ENCODE measurements around the gene CD81.

The CD81 gene

GRCh38 chr11:2377511-2378443, 667 bp downstream of the CD81 start:
- DNase-seq = peak; percentile 42

GRCh38 chr11:2378527-2379210, 1.6 kb downstream of the CD81 start:
- DNase-seq = no peak

- no peak for DNase-seq
These were observed 2.5 kb downstream of the CD81 start for GRCh38 chr11:2379466-2380174.

- DNase-seq = no peak
These were observed 3.3 kb downstream of the CD81 start for GRCh38 chr11:2380396-2380795.

DNA sequence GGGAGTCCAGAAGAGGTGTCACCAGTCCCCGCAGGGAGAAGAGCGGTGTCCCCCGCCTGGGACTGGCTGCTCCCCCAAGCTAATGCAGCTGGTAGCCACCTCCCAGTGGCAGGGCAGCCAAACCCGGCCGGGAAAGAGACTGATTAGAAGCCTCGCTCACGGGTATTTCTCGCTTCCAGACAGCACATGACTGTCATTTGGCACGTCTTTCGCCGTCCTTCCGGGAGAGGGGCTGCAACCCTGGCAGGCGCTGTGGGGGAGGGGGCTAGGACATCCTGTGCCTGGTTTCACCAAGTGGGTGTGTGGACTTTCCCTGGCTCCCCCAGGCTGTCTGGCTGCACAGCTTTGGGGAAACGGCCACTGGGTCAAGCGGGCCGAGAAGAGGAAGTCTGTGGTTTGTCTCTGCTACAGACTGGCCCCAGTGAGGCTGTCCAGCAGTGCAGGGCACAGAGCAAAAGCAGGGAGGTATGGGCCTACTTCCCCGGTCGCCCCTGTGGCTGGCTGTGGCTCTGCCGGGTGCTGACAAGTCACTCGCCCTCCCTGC, 3.8 kb downstream of the CD81 start:
- no peak for DNase-seq

GRCh38 chr11:2381494-2382128, 4.5 kb downstream of the CD81 start:
- no peak for DNase-seq

DNA sequence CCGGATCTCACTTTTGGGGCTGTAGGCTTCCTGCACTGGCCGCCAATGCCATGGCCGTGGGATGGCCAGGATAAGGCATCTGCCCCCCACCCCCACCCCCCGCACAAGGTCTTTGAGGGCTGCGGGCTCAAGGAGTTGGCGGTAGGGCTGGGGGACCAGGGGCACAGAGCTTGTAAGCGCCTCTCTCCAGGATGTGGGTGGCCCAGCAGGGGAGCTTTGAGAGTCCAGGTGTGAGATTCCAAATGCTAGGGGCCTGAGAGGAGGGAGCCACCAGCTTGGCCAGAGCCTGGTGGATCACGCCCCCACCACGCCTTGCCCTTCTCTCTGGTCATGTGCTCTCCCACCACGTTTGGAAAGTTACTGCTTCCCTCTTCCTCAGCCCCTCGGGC, 5.0 kb downstream of the CD81 start:
- DNase-seq = no peak

DNA sequence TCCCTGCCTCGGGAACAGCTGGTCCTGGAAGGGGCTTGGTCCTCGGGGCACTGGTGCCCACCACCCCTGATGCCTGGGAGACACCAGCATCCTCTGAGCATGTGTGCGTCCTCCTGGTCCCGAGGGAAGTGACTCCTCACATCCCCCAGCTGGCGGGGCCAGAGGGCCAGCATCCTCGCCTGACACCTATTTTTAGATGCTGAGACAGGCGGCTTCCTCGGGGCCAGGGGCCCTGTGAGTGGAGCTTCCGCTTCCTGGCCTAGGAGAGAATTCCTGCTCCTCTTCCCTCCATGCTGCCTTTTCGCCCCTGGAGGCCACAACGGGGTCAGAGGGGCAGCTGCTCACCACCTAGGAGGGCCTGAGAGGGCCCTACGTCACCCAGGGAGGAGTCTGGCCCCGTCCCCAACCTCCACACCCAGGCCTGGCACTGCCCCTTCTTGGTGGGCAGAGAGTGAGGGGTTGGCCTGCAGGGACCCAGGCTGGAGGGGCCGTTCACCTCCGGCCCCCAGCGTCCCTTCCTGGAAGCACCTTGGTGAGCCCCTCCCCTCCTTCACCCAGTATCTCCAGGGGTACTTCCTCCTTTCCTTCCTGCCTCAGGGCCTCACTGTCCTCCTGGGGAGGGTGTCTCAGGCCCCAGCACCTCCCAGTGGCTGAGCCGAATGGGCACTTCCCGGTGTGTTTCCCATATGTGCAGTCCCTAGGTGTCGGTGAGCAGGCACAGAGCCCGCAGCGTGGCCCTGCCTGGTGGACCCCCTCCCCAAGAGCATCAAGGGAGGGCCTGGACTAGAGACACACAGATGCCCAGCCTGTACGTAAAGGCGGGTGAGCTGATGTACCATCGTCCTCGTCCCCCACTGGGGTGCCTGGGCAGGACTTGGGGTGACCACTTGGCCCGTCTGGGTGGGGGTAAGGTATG, 6.1 kb downstream of the CD81 start:
- DNase-seq = no peak

GRCh38 chr11:2383852-2384804, 7.0 kb downstream of the CD81 start:
- no peak for DNase-seq

- no peak for DNase-seq
These were observed 8.3 kb downstream of the CD81 start for GRCh38 chr11:2385156-2386151.

DNA sequence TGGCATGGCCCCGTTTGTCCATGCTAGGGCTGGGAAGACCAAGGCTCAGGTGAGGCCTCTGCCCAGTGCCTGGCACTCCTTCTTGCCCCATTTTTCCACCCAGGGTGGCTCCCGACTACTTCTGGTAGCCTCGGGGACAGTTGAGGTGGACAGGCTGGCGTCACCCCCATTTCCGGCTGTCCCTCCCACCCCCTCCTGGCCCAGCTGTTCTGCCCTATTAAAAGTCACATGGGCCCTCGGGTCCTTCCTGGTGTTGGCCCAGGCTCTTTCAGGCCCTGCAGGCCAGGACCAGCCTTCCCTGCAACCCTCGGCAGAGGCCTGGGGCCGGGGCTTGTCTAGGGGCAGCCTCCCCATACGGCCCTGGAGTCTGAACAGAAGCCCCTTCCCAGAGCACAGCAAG, 9.5 kb downstream of the CD81 start:
- DNase-seq = no peak

GRCh38 chr11:2387266-2387987, 10.3 kb downstream of the CD81 start:
- DNase-seq = no peak

- no peak for DNase-seq
These were observed 11.6 kb downstream of the CD81 start for GRCh38 chr11:2388431-2389376.

DNA sequence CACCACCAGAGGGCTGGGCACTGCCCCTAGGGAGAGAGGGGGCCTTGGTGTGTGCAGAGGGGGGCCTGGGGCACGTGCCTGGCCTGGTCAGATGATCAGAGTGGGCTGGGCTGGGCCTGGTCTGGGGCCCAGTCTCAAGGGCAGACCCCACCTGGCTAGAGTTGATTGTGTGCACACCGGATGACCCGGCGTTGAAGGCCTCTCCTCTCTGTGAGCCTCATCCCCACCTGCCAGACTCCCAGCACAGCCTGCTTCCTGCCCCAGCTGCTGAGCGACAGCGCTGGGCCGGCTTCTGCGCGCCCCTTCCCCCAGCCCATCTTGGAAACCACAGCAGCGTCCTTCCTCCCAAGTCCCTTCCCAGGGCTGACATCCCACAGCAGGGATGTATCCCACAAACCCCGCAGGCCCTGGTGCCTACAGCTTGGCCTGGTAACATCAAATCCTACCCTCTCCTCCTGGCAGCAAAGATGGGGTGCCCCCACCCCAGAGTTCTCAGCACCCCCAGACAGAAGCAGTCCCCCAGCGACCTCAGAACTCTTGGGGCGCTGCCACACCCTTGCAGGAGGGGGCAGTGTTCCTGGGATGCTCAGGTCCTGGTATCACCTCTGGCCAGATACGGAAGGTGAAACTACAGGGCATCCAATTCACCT, 12.4 kb downstream of the CD81 start:
- no peak for DNase-seq

GRCh38 chr11:2390091-2390724, 13.1 kb downstream of the CD81 start:
- DNase-seq = no peak

- DNase-seq = no peak
These were observed 13.6 kb downstream of the CD81 start for GRCh38 chr11:2390725-2391151.

Measured in NCI-H1105 (cell line).